ENCODE measurements around the gene UBALD1. TPM values are rescaled to one million over a fixed set of nuclear protein-coding genes. Genes with fewer than 3 reads are reported as not detected.

Gene UBALD1
- total and polyA plus RNA-seq, 12 donors = 3.7 to 92.7 (median 18.9) TPM

DNA sequence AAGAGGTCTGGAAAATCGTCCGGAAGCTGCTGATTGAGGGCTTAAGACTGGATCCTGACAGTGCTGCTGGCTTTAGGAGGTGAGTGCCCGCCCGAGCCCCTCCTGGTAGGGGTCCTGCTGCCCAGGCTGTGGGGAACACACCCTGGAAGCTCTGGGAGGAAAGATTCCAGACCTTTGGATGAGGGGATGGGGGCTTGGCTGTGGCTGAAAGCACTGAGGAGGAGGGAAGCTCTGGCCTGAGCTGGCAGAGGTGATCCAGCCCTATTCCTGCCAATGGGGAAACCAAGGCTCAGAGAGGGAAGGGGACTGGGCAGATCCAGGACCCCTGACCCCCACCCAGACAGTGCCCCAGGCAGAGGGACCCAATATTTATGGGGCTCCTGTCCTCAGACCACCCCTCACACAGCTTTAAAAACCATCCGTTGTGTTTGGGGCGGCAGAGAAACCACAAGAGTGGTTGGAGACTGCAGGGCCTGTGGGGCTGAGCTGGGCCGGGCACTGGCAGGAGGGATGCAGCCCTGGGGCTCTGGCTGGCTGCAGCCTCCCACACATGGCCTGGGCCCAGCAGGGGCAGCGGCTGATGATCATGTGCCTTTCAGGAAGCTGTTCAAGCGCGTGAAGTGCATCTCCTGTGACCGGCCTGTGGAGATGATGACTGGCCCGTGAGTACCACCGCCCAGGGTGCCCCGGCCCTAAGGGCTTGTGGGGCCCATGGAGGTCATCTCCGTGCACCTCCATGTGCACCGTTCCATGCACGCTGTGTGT, 22.8 kb downstream of the UBALD1 start:
- H3K4me1 ChIP-seq (replicated peaks in 1 of 2) = no peaks in the 10 kb centered on the region
- H3K4me3 ChIP-seq = no peak overlapping the region
- no peak for TF ChIP-seq POLR2A (IDR thresholded peaks at IDR 0.05)
- TF ChIP-seq, protein P1, sequence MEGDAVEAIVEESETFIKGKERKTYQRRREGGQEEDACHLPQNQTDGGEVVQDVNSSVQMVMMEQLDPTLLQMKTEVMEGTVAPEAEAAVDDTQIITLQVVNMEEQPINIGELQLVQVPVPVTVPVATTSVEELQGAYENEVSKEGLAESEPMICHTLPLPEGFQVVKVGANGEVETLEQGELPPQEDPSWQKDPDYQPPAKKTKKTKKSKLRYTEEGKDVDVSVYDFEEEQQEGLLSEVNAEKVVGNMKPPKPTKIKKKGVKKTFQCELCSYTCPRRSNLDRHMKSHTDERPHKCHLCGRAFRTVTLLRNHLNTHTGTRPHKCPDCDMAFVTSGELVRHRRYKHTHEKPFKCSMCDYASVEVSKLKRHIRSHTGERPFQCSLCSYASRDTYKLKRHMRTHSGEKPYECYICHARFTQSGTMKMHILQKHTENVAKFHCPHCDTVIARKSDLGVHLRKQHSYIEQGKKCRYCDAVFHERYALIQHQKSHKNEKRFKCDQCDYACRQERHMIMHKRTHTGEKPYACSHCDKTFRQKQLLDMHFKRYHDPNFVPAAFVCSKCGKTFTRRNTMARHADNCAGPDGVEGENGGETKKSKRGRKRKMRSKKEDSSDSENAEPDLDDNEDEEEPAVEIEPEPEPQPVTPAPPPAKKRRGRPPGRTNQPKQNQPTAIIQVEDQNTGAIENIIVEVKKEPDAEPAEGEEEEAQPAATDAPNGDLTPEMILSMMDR (IDR thresholded peaks at IDR 0.05) = no peak
- intact Hi-C loops (cut with DNase I) = no loop called here
- no peaks in the 10 kb centered on the region for H3K9me3 ChIP-seq (replicated peaks in 1 of 3)
- H3K27ac ChIP-seq = no peak overlapping the region
- H3K36me3 ChIP-seq (replicated peaks in 1 of 2) = no peaks in the 10 kb centered on the region
- no peaks in the 10 kb centered on the region for H3K27me3 ChIP-seq
- 88 to 94% (median 93%) methylated on average over 2 to 17 of the region's 17 CpGs for WGBS, 4 donors
- DNase-seq = no peak

DNA sequence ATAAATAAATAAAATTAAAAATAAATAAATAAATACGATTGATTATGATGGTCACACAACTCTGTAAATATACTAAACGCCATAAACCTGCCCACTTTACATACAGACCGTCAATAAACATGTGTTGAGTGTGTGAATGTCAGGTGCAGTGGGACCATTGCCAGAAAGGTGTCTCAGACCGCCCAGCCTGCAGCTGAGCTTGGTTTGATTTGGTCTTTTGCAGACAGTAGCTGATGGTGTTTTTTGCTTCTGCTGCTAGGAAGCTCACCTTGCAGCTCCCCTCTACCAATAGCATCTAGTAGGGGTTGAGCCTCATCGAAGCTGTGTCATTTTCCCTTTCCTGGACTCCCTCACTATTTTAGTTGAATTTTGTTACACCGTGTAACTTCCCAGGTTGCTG, 23.5 kb downstream of the UBALD1 start:
- no peaks in the 10 kb centered on the region for H3K27me3 ChIP-seq
- TF ChIP-seq, protein P1 (IDR thresholded peaks at IDR 0.05) = no peak
- TF ChIP-seq POLR2A (IDR thresholded peaks at IDR 0.05) = no peak
- H3K4me3 ChIP-seq = no peak overlapping the region
- 75 to 84% (median 78%) methylated on average over 6 of the region's 6 CpGs for WGBS, 4 donors
- no peaks in the 10 kb centered on the region for H3K36me3 ChIP-seq (replicated peaks in 1 of 2)
- DNase-seq = no peak
- H3K9me3 ChIP-seq (replicated peaks in 1 of 3) = no peaks in the 10 kb centered on the region
- intact Hi-C loops (cut with DNase I) = no loop called here
- no peak overlapping the region for H3K27ac ChIP-seq
- no peaks in the 10 kb centered on the region for H3K4me1 ChIP-seq (replicated peaks in 1 of 2)

DNA sequence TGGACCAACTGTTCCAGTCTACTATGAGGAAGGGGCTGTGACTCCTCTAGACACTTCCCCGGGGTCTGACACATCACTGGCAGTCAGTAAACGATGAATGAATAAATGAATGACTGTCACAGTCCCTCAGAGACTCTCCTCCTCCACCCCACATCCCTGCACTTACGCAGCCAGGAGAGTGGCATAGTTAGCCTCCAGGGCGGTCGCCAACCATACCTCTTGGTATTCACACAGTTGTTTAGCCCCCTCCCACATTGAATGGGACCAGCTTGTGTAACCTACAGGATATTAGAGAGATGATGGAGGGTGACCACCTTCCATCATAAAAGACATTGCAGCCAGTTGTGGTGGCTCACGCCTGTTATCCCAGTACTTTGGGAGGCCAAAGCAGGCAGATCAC, 25.7 kb downstream of the UBALD1 start:
- no peak for DNase-seq
- 94 to 100% (median 97%) methylated on average over 3 to 6 of the region's 6 CpGs for WGBS, 4 donors
- H3K4me1 ChIP-seq (replicated peaks in 1 of 2) = no peaks in the 10 kb centered on the region
- no peaks in the 10 kb centered on the region for H3K27me3 ChIP-seq
- no peak overlapping the region for H3K4me3 ChIP-seq
- no peak for TF ChIP-seq POLR2A (IDR thresholded peaks at IDR 0.05)
- TF ChIP-seq, protein P1 (IDR thresholded peaks at IDR 0.05) = no peak
- intact Hi-C loops (cut with DNase I) = no loop called here
- H3K9me3 ChIP-seq (replicated peaks in 1 of 3) = no peaks in the 10 kb centered on the region
- no peaks in the 10 kb centered on the region for H3K36me3 ChIP-seq (replicated peaks in 1 of 2)
- H3K27ac ChIP-seq = no peak overlapping the region

DNA sequence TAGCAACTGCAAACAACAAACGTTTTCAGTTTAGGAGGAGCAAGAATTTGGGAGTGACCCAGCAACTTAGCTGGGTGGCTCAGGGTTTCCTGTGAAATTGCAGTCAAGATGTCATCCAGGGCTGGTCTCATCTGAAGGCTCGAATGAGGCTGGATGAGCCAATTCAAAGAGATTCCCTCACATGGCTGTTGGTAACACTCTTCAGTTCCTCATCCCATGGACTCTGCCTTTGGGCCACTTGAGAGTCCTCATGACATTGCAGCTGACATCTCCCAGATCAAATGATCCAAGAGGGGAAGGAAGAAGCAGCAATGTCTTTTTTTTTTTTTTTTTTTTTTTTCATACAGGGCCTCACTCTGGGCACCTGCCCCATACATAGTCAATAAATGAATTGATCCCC, 26.3 kb downstream of the UBALD1 start:
- Histone ChIP-seq H3K9me3 (replicated peaks in 1 of 3) (no peaks in the 10 kb centered on the region), H3K4me1 (replicated peaks in 1 of 2) (no peaks in the 10 kb centered on the region), H3K27me3 (no peaks in the 10 kb centered on the region), H3K4me3 (no peak overlapping the region), H3K27ac (no peak overlapping the region), H3K36me3 (replicated peaks in 1 of 2) (no peaks in the 10 kb centered on the region)
- WGBS, 4 donors = 58 to 63% (median 61%) methylated on average over 2 of the region's 2 CpGs
- no peak for DNase-seq
- intact Hi-C loops (cut with DNase I) = no loop called here
- TF ChIP-seq, protein P1 (IDR thresholded peaks at IDR 0.05) = no peak
- no peak for TF ChIP-seq POLR2A (IDR thresholded peaks at IDR 0.05)
